Mucosa of rectum (tissue), 2 donors: ENCODE measurements around the gene LRRC37A.
"Not testable (repeated sequence)": the region's sequence is repeated elsewhere in the genome, so short reads cannot be mapped to it uniquely, and the experiment has no call there.

Experiments
- H3K27ac ChIP-seq, 2 donors: one replicate each; pipeline ENCODE4 v1.7.0; 2013; ENCODE audit warnings: inconsistent platforms in 2 of 2, low read depth in 2 of 2, low read length in 2 of 2
- H3K27me3 ChIP-seq, 2 donors: one replicate each; pipeline ENCODE4 v1.7.0; 2013; ENCODE audit warnings: low read length in 2 of 2; ENCODE audit not compliant: control insufficient read depth in 2 of 2, insufficient read depth in 2 of 2
- H3K36me3 ChIP-seq, 2 donors: one replicate each; pipeline ENCODE4 v1.7.0; 2013; ENCODE audit warnings: low read length in 2 of 2; ENCODE audit not compliant: control insufficient read depth in 2 of 2, insufficient read depth in 2 of 2
- H3K4me1 ChIP-seq, 2 donors: one replicate each; pipeline ENCODE4 v1.7.0; 2013; ENCODE audit warnings: low read length in 2 of 2, mild to moderate bottlenecking in 1 of 2; ENCODE audit not compliant: control insufficient read depth in 2 of 2, insufficient read depth in 2 of 2
- H3K4me3 ChIP-seq, 2 donors: one replicate each; pipeline ENCODE4 v1.7.0; 2013; ENCODE audit warnings: low read length in 2 of 2
- H3K9ac ChIP-seq, 2 donors: one replicate each; pipeline ENCODE4 v1.7.0; 2013; ENCODE audit warnings: low read length in 2 of 2, low read depth in 1 of 2, mild to moderate bottlenecking in 1 of 2
- H3K9me3 ChIP-seq, 2 donors: one replicate each; pipeline ENCODE4 v1.7.0; 2013; ENCODE audit warnings: low read length in 2 of 2; ENCODE audit not compliant: control insufficient read depth in 2 of 2
- donor health status: healthy.
- donor health status: Normal muscosa, but diverticular disease.

Gene LRRC37A

GRCh38 chr17:46287587-46287986 is 7.3 kb upstream of the LRRC37A start:
- not testable (repeated sequence) for H3K9me3 ChIP-seq, H3K4me3 ChIP-seq, H3K27me3 ChIP-seq, H3K4me1 ChIP-seq, H3K27ac ChIP-seq, H3K36me3 ChIP-seq, H3K9ac ChIP-seq

GRCh38 chr17:46290906-46291546 is 3.9 kb upstream of the LRRC37A start:
- H3K4me1 ChIP-seq, H3K9ac ChIP-seq, H3K9me3 ChIP-seq, H3K27me3 ChIP-seq, H3K36me3 ChIP-seq: not testable (repeated sequence)
- peak overlapping the region in 1 of 2 donors; percentile 55 for H3K4me3 ChIP-seq
- peak overlapping the region in 1 of 2 donors; percentile 63 for H3K27ac ChIP-seq

GRCh38 chr17:46291618-46292017 is 3.3 kb upstream of the LRRC37A start:
- H3K36me3 ChIP-seq, H3K9ac ChIP-seq, H3K4me1 ChIP-seq, H3K27me3 ChIP-seq, H3K4me3 ChIP-seq, H3K9me3 ChIP-seq: not testable (repeated sequence)
- H3K27ac ChIP-seq: peak overlapping the region in 1 of 2 donors; percentile 48

- not testable (repeated sequence) for H3K27me3 ChIP-seq, H3K4me3 ChIP-seq, H3K4me1 ChIP-seq, H3K9ac ChIP-seq, H3K9me3 ChIP-seq, H3K27ac ChIP-seq, H3K36me3 ChIP-seq
Measured at GRCh38 chr17:46341220-46341619, 46.3 kb downstream of the LRRC37A start.

- H3K9me3 ChIP-seq, H3K27ac ChIP-seq, H3K36me3 ChIP-seq, H3K9ac ChIP-seq, H3K4me1 ChIP-seq, H3K4me3 ChIP-seq, H3K27me3 ChIP-seq: not testable (repeated sequence)
Measured at GRCh38 chr17:46342131-46342530, 47.2 kb downstream of the LRRC37A start.

GRCh38 chr17:46348345-46348744 is 53.4 kb downstream of the LRRC37A start:
- not testable (repeated sequence) for H3K27ac ChIP-seq

GRCh38 chr17:46349060-46349459 is 54.1 kb downstream of the LRRC37A start:
- H3K9ac ChIP-seq, H3K27ac ChIP-seq, H3K36me3 ChIP-seq, H3K27me3 ChIP-seq, H3K9me3 ChIP-seq, H3K4me1 ChIP-seq, H3K4me3 ChIP-seq: not testable (repeated sequence)

More at GRCh38 chr17:46348345-46348744, 53.4 kb downstream of the LRRC37A start:
- not testable (repeated sequence) for H3K4me1 ChIP-seq, H3K9ac ChIP-seq, H3K4me3 ChIP-seq, H3K36me3 ChIP-seq, H3K9me3 ChIP-seq, H3K27me3 ChIP-seq

GRCh38 chr17:46353856-46354255 is 58.9 kb downstream of the LRRC37A start:
- H3K4me1 ChIP-seq, H3K9me3 ChIP-seq: not testable (repeated sequence)

GRCh38 chr17:46361145-46361735 is 66.3 kb downstream of the LRRC37A start:
- H3K9me3 ChIP-seq, H3K27me3 ChIP-seq, H3K9ac ChIP-seq, H3K4me1 ChIP-seq, H3K36me3 ChIP-seq, H3K4me3 ChIP-seq, H3K27ac ChIP-seq: not testable (repeated sequence)

More at GRCh38 chr17:46353856-46354255, 58.9 kb downstream of the LRRC37A start:
- not testable (repeated sequence) for H3K27me3 ChIP-seq, H3K9ac ChIP-seq, H3K36me3 ChIP-seq, H3K27ac ChIP-seq, H3K4me3 ChIP-seq

- not testable (repeated sequence) for H3K4me1 ChIP-seq, H3K9ac ChIP-seq, H3K27ac ChIP-seq, H3K9me3 ChIP-seq, H3K4me3 ChIP-seq, H3K27me3 ChIP-seq, H3K36me3 ChIP-seq
Measured at GRCh38 chr17:46361755-46362154, 66.8 kb downstream of the LRRC37A start, which contains the start of gene ARL17B. Gene ARL17B (minus strand): TSS chr17:46361766. CDS start chr17:46358397, 3,369 bp downstream.
